ENCODE data around the gene SMCO4. TPM values are rescaled to one million over a fixed set of nuclear protein-coding genes. Genes with fewer than 3 reads are reported as not detected.

SMCO4 gene
- total RNA-seq, 1 donor from 2014 or later = 24.0 TPM

- peaks cover 14% of the 10 kb centered on the region for H3K9me3 Mint-ChIP-seq (ENCODE audit: low read depth)
These were observed 30.0 kb upstream of the SMCO4 start for GRCh38 chr11:93573184-93573583.

DNA sequence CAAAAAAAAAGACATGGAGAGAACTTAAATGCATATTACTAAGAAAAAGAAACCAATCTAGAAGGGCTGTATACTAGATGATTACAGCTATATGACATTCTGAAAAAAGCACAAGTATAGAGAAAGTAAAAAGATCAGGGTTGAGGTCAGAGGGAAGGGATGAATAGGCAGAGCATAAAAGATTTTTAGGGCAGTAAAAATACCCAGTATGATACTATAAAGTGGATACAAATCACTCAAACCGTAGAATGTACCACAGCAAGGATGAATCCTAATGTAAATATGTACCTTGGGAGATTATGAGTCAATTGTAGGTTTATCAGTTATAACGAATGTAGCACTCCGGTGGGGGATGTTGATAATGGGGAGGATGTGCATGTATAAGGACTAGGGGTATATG, 29.4 kb upstream of the SMCO4 start:
- no peaks in the 10 kb centered on the region for H3K27me3 Mint-ChIP-seq (ENCODE audit: low read depth)

More at GRCh38 chr11:93573184-93573583, 30.0 kb upstream of the SMCO4 start:
- H3K27me3 Mint-ChIP-seq (ENCODE audit: low read depth) = no peaks in the 10 kb centered on the region
- no peak for TF ChIP-seq CTCF (IDR thresholded peaks at IDR 0.05)
- H3K4me1 Mint-ChIP-seq (ENCODE audit: low read depth) = peaks cover 25% of the 10 kb centered on the region
- peaks cover 1% of the 10 kb centered on the region for H3K36me3 Mint-ChIP-seq (ENCODE audit: low read depth)
- no peak overlapping the region for H3K4me3 Mint-ChIP-seq (ENCODE audit: unreplicated experiment)
- no peak for DNase-seq (ENCODE audit: low spot score)
- no peak overlapping the region for H3K27ac Mint-ChIP-seq (ENCODE audit: unreplicated experiment)

GRCh38 chr11:93572171-93572570, 29.0 kb upstream of the SMCO4 start:
- H3K27ac Mint-ChIP-seq (ENCODE audit: unreplicated experiment) = no peak overlapping the region

More for the DNA sequence above, 29.4 kb upstream of the SMCO4 start:
- no peak for DNase-seq (ENCODE audit: low spot score)
- Mint-ChIP-seq H3K4me3 (ENCODE audit: unreplicated experiment) (no peak overlapping the region), H3K4me1 (ENCODE audit: low read depth) (peaks cover 25% of the 10 kb centered on the region), H3K36me3 (ENCODE audit: low read depth) (no peaks in the 10 kb centered on the region), H3K27ac (ENCODE audit: unreplicated experiment) (no peak overlapping the region), H3K9me3 (ENCODE audit: low read depth) (peaks cover 10% of the 10 kb centered on the region)
- TF ChIP-seq CTCF (IDR thresholded peaks at IDR 0.05) = no peak

GRCh38 chr11:93571612-93572011, 28.4 kb upstream of the SMCO4 start:
- Mint-ChIP-seq H3K4me1 (ENCODE audit: low read depth) (peaks cover 21% of the 10 kb centered on the region), H3K27ac (ENCODE audit: unreplicated experiment) (no peak overlapping the region), H3K36me3 (ENCODE audit: low read depth) (no peaks in the 10 kb centered on the region), H3K27me3 (ENCODE audit: low read depth) (no peaks in the 10 kb centered on the region), H3K9me3 (ENCODE audit: low read depth) (peaks cover 8% of the 10 kb centered on the region), H3K4me3 (ENCODE audit: unreplicated experiment) (no peak overlapping the region)
- no peak for DNase-seq (ENCODE audit: low spot score)
- TF ChIP-seq CTCF (IDR thresholded peaks at IDR 0.05) = no peak

More at GRCh38 chr11:93572171-93572570, 29.0 kb upstream of the SMCO4 start:
- Mint-ChIP-seq H3K9me3 (ENCODE audit: low read depth) (peaks cover 10% of the 10 kb centered on the region), H3K4me1 (ENCODE audit: low read depth) (peaks cover 24% of the 10 kb centered on the region), H3K4me3 (ENCODE audit: unreplicated experiment) (no peak overlapping the region), H3K36me3 (ENCODE audit: low read depth) (no peaks in the 10 kb centered on the region), H3K27me3 (ENCODE audit: low read depth) (no peaks in the 10 kb centered on the region)
- TF ChIP-seq CTCF (IDR thresholded peaks at IDR 0.05) = no peak
- DNase-seq (ENCODE audit: low spot score) = no peak

- Mint-ChIP-seq H3K9me3 (ENCODE audit: low read depth) (peaks cover 3% of the 10 kb centered on the region), H3K27me3 (ENCODE audit: low read depth) (no peaks in the 10 kb centered on the region), H3K4me3 (ENCODE audit: unreplicated experiment) (no peak overlapping the region), H3K36me3 (ENCODE audit: low read depth) (no peaks in the 10 kb centered on the region), H3K4me1 (ENCODE audit: low read depth) (peaks cover 21% of the 10 kb centered on the region), H3K27ac (ENCODE audit: unreplicated experiment) (no peak overlapping the region)
- no peak for TF ChIP-seq CTCF (IDR thresholded peaks at IDR 0.05)
- DNase-seq (ENCODE audit: low spot score) = no peak
These were observed 27.7 kb upstream of the SMCO4 start for GRCh38 chr11:93570759-93571413.

Data from chondrocyte (in vitro differentiated cells).